GM18907 (cell line): ENCODE results near the gene TFF1.

Experiments used
- ATAC-seq: cut with Tn5 transposase; IDR thresholded peaks from one replicate; pipeline ENCODE4 v1.9.1; 2021; ENCODE audit warnings: mild to moderate bottlenecking, moderate library complexity; ENCODE audit not compliant: unreplicated experiment

The TFF1 gene

DNA sequence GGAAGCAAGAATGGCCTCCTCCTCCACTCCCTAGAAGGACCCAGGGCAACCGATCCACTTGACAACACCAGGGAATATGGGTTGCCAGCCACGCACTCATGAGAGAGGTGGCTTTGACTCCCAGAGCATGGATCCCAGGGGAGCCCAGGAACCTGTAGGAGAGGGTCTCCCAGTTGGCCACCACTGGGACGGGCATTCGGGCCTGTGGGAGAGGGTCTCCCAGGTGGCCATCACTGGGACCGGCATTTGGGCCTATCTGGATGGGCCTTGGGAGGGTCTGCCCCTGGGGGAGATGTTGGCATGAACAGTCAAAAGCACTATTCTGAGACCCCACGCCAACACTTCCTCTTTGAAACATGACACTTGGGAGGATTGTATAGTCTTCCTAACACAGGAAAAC, 565 bp downstream of the TFF1 start:
- ATAC-seq: no peak

DNA sequence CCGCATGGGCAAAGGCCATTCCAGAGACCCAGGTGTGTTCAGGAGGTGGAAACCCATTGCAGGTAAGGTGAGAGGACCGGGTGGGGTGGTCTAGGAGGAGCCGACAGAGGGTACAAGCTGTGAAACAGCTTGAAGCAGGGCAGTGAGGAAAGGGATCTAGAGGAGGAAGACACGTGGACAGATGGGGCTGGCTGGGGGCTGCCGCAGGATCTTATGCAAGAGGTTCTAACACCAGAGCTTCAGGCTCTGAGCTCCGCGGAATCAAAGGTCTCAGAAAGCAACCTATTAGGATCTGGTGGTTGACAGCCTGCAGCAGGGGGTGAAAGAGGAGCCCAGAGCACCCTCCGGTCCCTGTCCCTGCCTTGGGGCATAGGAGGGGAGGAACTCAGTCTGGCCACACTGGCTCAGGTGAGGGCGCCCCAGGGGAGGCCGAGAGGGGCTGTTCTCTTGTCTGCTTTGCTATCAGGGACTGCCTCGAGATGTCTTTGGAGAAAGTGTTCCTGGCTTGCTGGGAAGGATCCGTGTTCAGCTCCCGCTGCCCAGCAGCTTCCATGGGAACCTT, 1.9 kb downstream of the TFF1 start:
- no peak for ATAC-seq

DNA sequence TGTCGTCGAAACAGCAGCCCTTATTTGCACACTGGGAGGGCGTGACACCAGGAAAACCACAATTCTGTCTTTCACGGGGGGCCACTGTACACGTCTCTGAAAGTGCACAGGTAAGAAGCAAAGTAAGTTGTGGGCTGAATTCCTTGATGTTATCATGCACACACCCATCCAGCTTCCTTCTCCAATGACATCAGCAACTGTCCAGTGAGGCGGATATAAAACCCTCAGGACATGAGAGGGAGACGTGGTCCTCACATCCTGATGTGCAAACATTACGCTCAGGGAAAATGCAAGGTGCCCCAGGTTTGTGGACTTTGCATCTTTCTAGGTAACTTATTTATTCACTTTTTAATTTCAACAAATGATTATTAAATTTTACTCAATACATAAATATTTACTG, 3.0 kb downstream of the TFF1 start:
- ATAC-seq: no peak

DNA sequence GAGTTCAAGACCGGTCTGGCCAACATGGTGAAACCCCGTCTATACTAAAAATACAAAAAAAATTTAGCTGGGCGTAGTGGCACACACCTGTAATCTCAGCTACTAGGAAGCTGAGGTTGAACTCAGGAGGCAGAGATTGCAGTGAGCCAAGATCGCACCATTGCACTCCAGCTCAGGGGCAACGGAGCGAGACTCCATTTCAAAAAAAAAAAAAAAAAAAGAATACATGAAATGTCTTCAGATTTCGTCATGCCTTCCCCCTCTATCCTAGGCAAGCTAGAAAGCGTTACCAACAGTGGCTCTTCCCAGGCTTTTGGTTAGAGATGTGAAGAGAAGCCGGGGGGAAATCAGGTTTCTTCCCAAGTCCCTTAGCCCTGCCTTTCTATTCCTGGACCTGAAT, 3.6 kb downstream of the TFF1 start:
- no peak for ATAC-seq

- no peak for ATAC-seq
Observed at GRCh38 chr21:42362198-42362597, 4.1 kb downstream of the TFF1 start.

DNA sequence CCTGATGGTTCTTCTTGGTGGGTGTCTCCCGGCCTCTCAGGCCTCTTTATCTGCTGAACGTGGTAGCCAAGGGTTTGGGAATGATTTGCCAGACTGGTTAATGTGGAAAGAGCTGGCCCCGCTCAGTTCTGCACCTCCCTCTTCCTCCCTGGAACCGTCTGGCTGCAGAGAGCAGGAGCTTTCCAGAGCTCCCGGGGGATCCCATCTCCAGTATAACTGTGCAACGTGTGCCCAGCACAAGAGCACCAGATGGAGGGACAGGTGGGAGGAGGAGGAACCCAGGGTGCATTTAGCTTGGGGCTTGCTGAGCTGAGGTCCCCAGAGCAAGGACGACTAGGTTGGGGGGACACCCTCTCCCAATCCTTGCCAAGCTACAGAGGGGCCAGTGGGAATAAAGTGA, 5.0 kb downstream of the TFF1 start:
- ATAC-seq: no peak

GRCh38 chr21:42360317-42360716, 6.0 kb downstream of the TFF1 start:
- no peak for ATAC-seq

DNA sequence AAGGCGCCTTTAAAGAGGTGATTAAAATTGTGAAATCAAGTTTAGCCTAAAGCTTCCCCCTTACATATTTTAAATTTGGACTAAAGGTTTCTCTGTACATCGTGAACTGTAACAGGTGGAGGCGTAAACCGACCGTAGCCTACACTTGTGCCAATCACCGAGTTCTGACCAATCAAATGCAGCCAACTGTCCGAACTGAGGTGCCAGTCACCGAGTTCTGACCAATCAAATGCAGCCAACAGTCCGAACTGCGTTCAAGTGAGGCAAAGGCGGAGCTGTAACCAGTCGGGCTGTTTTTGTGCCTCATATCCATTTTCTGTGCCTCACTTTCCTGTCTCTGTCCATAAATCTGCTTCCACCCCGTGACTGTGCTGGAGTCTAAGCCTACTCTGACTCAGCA, 7.4 kb downstream of the TFF1 start:
- no peak for ATAC-seq

- no peak for ATAC-seq
Observed at GRCh38 chr21:42358261-42358660, 8.1 kb downstream of the TFF1 start.

- no peak for ATAC-seq
Observed at GRCh38 chr21:42357307-42357706, 9.0 kb downstream of the TFF1 start.

DNA sequence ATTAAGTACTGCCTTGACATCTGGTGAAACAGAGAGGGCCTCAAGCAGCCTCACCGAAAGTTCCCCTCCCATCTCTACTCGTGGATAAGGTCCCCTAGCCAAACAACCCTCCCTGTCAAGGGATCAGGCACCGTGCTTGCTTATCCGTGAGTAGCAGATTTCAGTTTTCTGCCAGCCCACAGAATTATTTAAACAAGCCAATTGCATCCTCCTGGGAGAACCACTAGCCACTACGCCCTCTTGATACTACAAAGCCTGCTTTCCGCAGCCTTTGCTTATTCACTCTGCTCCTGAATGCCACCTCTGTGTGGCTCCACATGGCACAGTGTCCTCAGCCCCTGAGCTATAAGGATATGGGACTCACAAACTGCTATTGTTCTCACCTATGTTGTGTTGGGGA, 9.7 kb downstream of the TFF1 start:
- ATAC-seq: no peak

DNA sequence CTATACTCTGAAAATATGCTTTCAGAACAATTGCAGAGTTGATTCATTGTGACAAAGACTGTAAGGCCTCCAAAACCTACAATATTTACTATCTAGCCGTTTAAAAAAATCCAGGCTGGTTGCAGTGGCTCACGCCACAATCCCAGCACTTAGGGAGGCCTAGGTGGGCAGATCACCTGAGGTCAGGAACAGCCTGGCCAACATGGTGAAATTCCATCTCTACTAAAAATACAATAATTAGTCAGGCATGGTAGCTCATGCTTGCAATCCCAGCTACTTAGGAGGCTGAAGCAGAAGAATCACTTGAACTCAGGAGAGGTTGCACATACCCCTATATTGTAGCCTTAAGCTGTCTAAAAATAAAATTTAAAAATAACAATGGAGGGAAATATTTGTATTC, 10.3 kb downstream of the TFF1 start:
- ATAC-seq: no peak

DNA sequence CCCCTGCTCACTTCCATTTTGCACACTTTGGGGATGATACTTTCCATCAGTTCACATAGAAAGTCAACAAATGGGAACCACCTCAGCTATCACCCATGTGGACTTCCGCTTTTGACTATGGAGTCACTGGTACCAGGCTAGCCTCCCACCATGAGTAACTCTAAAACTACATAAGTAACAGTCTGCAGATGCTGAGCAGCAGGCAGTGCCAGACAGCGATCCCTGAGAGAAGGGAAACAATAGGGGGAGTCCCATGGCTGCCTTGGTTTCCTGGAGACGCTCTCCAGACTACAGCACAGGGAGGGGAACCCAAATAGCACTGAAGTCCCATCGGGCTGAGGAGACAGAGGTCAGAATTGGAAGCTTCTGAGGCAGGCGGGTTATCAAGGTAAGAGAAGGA, 12.7 kb downstream of the TFF1 start:
- no peak for ATAC-seq

DNA sequence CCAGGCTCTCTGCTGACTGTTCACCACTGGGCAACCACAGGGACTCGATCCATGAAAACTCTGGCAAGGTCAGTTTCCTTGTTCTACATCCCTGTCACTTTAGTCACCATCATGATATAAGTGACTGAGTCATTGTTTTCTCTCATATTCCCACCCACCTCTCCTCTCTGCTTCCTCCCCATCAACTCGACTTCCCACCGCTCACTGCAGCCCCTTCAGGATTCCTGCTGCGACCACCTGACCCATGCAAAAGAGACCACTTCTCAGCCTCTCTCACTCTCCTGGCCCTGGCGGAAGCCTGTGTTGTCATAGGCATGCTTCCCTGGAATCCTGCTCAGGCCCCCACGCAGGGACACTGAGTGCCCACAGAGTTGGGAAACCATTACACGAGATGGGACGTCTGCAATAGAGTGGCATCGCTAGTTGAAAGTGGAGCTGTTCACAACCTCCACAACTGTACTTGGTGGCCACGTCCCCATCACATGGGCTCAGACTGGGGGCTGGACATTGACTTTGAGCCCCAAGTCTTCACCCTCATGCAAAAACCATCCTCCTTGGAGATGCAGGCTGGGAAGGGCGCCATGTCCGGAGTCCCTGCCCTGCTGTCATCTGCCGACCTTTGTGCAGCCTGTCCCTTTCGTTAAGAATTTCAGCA, 13.8 kb downstream of the TFF1 start:
- ATAC-seq: no peak

DNA sequence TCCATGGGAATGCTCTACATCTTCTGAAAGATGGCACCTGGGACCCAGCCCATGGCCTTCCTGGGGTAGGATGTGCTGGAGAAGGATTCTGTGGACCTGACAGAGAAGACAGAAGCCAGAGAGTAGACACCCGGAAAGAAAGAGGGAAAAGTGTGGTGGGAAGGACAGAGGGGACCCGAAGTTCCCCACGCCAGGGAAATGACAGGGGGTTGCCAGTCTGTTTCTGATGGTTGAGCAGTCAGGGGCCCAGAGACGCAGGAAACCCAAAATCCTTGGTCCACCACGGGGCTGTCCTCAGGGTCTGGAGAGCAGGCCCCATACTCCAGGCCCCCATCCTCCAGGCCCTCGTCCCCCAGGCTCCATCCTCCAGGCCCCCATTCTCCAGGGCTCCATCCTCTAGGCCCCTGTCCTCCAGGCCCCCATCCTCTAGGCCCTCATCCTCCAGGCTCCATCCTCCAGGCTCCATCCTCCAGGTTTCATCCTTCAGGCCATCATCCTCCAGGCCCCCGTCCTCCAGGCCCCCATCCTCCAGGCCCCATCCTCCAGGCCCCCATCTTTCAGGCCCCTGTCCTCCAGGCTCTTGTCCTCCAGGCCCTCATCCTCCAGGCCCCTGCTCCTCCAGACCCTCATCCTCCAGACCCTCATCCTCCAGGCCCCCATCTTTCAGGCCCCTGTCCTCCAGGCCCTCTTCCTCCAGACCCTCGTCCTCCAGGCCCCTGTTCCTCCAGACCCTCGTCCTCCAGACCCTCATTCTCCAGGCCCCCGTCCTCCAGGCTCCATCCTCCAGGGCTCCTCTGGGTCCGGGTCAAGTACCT, 14.5 kb downstream of the TFF1 start:
- no peak for ATAC-seq

DNA sequence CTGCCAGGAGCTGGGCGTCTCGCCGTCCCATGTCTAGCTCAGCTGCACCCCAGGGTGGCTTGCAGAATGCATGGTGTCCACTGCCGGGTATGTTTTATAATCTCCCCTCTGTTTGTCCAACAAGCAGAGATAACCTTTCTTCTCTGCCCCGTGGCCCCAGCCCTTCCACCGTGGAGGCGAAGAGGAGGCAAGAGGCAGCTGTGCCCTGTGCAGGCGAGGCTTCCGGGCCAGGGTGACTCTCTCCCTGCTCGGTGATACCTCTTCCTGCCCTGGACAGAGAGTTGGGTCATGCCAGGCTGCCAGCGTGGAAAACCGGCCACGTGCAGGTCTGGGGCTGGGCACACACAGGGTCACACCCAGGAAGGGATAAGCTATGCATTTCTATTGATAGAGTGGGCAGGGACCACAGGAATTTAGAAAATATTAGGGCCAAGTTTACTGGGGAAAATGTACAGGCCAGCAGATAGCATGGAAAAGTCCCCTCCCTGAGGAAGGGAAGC, 15.4 kb downstream of the TFF1 start, which contains the start of gene TFF2:
TFF2 (minus strand) TSS at position 68 of the 500 bp plus-strand sequence; CDS start at position 31, 37 bp downstream.
- no peak for ATAC-seq

GRCh38 chr21:42350318-42350910, 15.9 kb downstream of the TFF1 start:
- ATAC-seq: no peak

GRCh38 chr21:42349420-42350317, 16.7 kb downstream of the TFF1 start:
- ATAC-seq: no peak

- ATAC-seq: no peak
Observed at GRCh38 chr21:42348762-42349161, 17.6 kb downstream of the TFF1 start.

DNA sequence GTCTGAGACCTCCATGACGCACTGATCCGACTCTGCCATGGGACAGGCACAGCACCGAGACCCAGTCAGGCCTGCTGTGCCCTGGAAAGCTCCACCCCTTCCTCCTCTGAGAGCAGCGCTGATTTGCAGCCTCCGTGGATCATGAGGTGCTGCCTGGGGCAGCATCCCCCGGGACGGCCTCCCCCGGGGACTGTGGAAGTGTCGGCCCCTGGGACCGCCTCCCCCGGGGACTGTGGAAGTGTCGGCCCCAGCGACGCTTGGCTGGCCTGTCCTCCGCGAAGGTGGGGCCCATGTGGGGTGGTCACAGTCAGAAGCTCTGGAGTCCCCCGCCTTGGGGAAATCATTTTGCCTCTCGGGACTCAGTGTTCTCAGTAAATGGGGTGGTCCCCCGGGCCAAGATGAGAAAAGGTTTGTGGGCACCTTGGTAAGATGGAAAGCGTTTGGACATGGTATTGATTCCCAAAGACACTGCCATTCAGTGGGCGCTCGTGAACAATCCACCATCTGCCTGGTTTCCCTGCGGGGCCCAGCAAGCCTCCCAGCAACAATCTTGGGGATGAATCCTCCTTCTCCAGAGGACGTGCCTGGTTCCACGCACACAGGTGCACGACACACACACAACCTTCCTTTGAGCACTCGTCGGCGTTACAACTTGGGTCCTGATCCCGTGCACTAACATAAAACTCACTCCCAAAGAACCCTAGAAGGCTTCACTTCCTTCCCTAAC, 18.6 kb downstream of the TFF1 start:
- no peak for ATAC-seq
